Activated naive CD4-positive, alpha-beta T cell treated with anti-CD3 and anti-CD28 coated beads, Interleukin-2, amount 50 U/mL, for 16 hours (primary cell): ENCODE data around the gene TPRG1L.

ENCODE experiments used
- DNase-seq: peaks from one replicate; pipeline ENCODE4 v3.0.0-alpha.2; 2020

Gene TPRG1L

DNA sequence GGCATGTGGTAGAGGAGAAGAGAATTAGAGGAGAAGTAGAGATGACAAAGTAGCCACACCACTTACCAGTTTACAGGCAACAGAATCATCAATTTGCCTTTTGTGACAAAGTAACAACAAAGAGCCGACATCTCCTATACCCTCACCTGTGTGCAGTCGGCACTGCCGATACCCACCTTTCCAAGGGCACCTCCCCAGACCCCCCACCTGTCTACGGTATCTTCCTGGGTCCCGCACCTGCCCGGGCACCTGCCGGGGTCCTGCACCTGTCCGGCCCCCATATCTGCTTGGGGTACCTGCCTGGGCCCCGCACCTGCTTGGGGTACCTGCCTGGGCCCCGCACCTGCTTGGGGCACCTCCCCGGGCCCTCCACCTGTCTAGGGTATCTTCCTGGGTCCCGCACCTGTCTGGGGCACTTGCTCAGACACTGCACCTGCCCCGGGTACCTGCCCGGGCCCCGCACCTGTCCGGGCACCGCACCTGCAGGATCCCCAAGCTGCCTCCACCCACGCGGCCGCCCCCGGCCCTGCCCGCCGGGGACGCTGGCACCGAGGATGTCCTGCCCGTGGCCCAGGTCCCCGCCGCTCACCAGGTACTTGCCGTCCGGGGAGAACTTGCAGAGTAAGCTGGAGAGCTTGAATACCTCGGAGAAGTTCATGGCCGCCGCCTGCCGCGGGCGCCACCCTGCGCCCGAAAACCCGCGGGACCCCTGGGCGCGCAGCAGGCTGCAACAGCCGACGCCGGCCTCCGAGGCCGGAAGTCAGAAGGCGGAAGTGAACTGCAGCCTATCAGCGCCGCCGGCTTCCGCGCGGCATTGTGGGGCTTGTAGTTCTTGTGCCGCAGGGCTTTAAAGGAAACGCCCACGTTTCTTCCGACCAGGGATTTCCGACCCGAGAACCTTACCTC is 24.8 kb downstream of the TPRG1L start, which contains the start of gene WRAP73:
Gene WRAP73, minus strand, starts transcription at position 762 of the 906 bp plus-strand sequence. Its CDS starts 104 bp downstream, at position 658.
- DNase-seq: peak; percentile 91

DNA sequence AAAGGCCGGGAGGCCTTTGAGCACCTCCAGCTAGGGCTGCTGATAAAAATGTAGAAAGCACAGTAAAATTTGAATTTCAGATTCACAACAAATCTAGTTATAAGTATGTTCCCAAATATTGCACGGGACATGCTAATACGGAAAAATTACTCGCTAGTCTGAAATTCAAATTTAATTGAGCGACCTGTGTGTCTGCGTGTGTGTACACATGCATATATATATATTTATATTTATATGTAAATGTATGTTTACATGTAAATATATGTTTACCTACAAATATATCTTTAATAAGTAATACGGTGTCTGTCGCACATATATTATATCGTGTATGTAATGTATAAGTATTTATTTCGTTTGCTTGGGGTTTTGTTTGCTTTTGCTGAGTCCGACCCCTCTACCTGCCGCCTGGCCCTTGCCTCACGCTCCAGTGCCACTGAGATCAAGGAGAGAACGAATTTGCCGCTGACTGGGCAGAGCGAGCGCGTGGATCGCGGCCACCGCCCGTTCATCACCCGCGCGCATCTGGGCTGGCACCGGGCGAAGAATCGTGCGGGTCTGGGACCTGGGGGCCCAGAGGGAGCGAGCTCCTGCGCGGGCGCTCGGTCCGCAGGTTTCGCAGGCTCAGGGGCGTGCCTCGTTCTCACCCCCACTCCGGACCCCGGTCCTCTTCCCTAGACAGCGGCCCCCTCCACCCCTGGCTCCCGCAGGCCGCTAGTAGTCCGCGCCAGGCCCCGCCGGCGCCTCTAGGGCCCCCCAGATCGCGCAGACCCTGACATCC is 25.6 kb downstream of the TPRG1L start:
- DNase-seq: no peak

GRCh38 chr1:3651026-3651929 is 26.5 kb downstream of the TPRG1L start:
- no peak for DNase-seq

GRCh38 chr1:3651930-3652547 is 27.2 kb downstream of the TPRG1L start, which contains the start of gene TP73:
TSS of gene TP73 (plus strand) at chr1:3652516. CDS start at chr1:3682366, 29,850 bp downstream.
- DNase-seq: no peak

GRCh38 chr1:3652548-3653285 is 27.9 kb downstream of the TPRG1L start:
- no peak for DNase-seq

- DNase-seq: no peak
These were observed 28.4 kb downstream of the TPRG1L start for GRCh38 chr1:3653286-3653618.

GRCh38 chr1:3654549-3655281 is 29.9 kb downstream of the TPRG1L start:
- no peak for DNase-seq

DNA sequence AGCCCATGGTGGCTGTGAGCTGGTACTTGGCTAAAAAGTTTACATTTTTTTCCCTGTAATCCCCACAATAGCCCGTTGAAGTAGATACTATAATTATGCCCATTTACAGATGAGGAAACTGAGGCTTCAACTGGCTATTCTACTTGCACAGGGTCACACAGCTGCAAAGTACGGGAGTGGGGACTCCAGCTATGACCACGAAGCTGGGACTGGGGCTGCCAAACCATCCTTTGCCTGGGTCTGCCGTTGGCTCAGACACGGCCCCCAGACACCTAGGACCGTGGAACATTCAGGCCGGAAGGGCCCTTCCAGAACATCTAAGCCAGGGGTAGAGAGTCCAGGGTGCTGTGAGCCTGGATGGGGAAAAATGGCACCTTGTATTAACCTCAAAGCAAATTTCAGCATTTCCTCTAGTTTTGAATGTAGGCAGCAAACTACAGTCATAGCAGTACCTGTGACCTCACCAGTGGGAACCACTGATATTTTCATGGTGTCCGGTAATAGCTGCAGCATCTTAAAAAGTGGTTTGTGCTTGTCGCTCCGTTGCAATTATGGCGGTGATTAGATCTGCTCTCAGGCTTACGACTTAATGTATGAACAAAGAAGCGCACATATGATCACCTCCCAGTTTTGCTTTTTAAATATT is 31.8 kb downstream of the TPRG1L start:
- no peak for DNase-seq

- no peak for DNase-seq
These were observed 32.3 kb downstream of the TPRG1L start for GRCh38 chr1:3657096-3657475.

GRCh38 chr1:3657578-3658230 is 32.9 kb downstream of the TPRG1L start:
- no peak for DNase-seq

DNA sequence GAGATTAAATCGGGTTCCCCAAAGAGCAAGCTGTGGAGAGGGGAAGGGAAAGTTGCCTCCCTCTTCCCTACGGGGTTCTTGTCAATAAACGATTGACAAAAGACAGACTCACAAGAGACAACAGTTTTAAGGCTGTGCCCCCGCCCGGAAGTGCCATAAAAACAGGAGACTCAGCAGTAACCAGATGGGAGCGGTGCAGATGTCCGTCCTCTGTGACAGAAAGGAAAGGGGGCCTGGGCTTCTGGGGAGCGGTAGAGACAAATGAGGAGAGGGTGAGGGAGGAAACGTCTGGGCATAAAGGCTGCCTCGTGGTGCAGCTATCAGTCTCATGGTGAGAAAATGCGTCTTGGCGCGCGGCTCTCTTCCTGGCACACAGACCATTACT is 33.4 kb downstream of the TPRG1L start:
- DNase-seq: no peak

DNA sequence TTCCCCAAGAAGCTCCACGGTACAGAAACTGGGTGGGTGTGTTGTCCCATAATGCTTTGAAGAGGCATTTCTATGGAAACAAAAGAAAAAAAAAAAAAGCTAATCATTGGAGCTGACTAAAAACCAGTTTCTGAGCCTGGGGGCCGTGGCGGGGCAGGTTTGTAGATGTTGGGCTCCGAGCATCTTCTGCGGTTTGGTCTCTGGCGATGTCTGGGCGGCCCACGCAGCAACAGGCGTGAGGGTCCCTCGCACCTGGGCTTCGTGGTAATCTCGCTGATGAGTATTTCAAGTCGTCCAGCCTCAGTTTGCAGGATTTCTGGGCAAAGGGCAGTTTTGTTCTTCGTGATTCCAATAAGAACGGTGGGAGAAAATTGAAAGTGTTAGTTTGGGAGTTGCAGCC is 34.3 kb downstream of the TPRG1L start:
- DNase-seq: no peak

GRCh38 chr1:3660704-3661103 is 35.9 kb downstream of the TPRG1L start:
- no peak for DNase-seq

DNA sequence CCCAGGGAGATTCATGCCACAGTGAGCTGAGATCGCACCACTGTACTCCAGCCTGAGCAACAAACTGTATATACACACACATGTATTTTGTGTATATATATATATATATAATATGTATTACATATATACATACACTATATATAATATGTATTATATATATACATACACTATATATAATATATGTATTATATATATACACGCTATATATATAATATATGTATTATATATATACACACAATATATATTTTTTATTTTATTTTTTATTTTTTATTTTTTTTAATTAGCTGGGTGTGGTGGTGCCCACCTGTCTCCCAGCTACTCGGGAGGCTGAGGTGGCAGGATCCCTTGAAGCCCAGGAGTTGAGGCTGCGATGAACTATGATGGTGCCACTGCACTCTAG is 36.8 kb downstream of the TPRG1L start:
- DNase-seq: no peak

DNA sequence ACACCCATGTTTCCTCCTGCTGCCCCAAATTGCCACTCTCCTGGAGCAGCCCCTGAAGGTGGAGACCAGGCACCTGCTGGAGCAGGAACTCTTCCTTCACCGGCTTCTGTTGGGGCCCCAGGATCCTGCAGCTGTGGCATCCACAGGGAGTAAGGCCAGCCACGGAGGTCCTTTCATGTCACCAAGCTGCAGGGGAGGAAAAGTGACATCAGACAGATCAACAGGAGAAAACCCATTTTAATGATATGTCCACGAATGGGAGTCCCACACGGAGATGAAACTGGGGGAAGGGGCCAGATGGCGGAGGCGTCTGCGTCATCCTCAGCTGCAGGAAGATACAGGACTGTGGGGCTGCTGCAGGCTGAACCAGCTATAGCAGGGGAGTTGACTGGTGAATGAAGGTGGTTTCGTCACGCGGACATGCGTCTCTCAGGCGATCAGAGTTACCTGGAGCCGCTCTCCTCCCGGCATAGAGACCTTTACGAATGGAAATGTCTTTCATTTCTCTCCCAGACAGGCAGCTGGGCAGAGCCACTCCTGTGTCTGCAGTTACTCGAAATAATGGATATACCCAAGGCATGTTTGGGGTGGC is 37.4 kb downstream of the TPRG1L start:
- DNase-seq: no peak

DNA sequence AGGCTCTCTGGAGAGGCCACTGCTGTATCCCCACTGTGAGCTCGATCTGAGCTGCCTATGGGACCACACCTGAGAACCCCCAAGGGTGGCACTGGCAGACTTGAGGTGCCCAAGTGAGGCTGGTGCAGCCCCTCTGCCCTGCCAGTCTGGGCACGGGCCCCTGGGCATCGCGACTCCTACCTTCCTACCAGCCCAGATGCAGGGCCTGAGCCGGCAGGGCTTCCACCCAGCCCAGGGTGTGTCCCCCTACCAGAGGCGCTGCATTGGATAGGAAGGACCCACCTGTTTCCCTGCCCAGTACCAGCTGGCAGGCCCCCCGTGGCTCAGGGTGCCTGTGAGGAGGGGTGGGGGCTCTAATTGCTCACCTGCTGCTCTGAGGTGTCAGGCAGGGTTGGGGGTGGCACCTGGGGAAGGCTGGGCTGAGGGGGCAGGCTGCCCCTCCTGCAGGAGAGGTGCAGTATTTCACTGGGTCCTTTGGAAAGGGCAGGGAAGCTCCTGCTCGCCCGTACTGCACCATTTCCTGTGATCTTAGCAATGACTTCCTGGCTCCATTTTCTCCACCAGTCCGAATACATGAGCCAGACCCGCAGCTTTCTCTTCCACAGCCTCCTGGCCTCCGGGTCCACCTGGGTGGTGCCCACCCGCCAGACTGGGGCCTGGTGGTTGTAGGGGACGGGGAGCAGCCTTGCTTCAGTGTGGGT is 39.3 kb downstream of the TPRG1L start:
- DNase-seq: peak; percentile 3

DNA sequence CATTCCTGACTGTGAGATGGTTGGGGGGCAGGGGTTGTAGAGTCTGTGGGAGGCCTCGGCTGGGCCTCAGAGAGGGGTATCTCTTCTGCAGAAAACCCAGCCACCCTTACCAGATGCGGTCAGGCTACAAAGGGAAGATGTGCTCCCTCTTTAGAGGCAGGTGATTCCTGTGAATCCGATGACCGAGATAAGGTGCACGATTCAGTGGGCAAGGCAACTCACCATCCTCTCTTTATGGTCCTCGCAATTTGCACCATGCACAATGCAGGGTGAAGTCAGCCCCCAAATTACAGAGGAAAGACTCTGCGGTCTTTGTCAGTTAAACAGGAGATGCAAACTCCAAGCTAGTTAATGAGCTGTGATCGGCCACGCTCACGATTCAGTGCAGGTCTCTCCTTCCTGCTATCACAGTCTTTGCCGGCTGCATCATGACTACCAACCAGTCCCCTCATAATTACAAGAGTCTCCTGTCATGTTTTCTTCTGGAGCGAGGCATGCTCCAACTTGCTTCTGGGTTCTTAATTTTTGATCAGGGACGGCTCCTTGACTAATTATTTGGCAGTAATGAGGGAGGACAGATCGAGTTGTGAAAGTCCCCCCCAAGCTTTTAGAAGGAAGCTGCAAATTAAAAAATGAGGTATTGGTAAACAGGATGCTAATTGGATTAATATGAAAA is 40.0 kb downstream of the TPRG1L start:
- no peak for DNase-seq

GRCh38 chr1:3668148-3668547 is 43.3 kb downstream of the TPRG1L start:
- no peak for DNase-seq
